CD4-positive, alpha-beta T cell treated with Interleukin-6 for 4 hours (primary cell): Measurements from ENCODE around the gene ZNF764.
"Not testable (repeated sequence)": the region's sequence is repeated elsewhere in the genome, so short reads cannot be mapped to it uniquely, and the experiment has no call there.

Experiments used
- DNase-seq: peaks from one replicate; pipeline ENCODE4 v3.0.0-alpha.2; 2020; ENCODE audit warnings: mixed read lengths

Gene ZNF764

DNA sequence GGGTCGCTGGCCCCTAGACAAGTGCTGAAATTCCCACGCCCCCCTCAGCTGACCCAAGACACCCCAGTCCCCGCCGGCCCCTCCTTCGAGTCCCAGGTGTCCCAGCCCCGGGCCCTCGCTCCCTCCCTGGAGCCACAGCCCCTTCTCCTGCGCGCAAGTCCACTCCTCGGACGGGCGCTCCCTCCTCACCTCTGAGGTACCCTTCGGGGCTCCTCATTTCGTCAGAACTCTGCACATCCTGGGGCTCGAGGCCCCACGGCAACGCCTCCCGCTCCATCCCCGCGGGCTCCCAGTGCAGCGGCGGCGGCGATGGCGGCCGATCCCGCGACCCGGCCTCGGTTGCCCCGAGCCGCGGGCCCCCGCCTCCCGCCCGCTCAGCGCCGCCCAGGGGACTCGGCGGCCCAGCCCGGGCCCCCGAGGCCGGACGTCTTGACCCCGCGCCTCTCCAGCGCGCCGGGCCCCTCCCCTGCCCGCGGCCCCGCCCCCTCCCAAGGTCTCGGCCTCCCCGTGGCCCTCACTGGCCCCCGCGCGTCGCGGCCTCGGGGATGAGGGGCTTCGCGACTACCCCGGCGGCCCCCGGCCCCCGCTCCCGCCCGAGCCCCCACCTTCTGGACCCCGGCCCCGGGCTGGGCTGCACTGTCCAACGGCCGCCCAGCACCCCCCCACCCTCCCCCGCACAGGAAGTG lies 31.9 kb downstream of the ZNF764 start, which contains the start of gene ZNF768:
ZNF768 (minus strand) TSS at position 430 of the 686 bp plus-strand sequence; CDS start at position 277, 153 bp downstream.
- DNase-seq, result peak; percentile 36

DNA sequence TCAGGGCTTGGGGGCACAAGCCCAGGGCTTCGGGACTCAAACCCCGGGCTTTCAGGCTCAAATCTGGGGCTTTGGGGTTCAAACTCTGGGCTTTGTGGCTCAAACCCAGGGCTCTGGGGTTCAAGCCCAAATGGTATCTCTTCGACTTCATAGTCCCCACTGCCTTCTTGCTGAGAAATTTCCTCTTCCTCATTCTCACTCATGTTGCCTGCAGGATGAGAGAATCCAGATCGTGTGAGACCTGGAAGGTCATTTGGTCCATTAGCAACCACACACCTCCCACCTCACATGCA lies 32.4 kb downstream of the ZNF764 start:
- no peak for DNase-seq

DNA sequence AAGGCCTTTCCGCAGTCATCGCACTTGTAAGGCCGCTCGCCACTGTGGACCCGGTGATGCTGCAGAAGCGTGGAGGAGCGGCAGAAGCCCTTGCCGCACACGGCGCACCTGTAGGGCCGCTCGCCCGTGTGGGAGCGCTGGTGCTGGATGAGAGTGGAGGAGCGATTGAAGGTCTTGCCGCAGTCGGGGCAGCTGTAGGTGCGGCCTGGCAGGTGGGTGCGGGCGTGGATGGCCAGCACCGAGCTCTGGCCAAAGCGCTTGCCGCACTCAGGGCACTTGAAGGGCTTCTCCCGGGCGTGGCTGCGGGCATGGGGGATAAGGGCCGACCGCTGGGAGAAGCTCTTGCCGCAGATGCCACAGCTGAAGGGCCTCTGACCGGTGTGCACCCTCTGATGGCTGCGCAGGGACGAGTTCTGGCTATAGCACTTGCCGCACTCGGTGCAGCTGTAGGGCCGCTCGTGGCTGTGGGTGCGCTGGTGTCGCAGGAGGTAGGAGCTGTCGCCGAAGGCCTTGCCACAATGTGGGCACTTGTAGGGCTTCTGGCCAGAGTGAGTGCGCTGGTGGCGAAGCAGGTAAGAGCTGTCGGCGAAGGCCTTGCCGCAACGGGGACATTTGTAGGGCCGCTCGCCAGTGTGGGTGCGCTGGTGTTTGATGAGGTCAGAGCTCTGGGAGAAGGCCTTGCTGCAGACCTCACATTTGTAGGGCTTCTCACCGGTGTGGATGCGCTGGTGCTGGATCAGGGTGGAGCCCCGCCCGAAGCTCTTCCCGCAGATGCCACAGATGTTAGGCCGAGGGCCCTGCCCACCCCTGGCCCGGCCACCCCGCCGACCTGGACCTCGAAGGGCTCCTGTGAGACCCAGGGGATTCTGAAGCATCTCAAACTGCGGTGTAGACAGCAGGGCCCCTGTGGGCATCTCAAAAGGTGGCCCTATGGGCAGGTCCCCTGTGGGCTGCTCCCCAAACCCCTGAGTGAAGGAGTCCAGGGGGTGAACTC lies 33.3 kb downstream of the ZNF764 start:
- DNase-seq, result no peak

GRCh38 chr16:30523768-30524574 lies 34.2 kb downstream of the ZNF764 start:
- DNase-seq, result no peak

GRCh38 chr16:30522702-30523463 lies 35.3 kb downstream of the ZNF764 start:
- DNase-seq, result not testable (repeated sequence)

GRCh38 chr16:30521873-30522641 lies 36.1 kb downstream of the ZNF764 start:
- no peak for DNase-seq

DNA sequence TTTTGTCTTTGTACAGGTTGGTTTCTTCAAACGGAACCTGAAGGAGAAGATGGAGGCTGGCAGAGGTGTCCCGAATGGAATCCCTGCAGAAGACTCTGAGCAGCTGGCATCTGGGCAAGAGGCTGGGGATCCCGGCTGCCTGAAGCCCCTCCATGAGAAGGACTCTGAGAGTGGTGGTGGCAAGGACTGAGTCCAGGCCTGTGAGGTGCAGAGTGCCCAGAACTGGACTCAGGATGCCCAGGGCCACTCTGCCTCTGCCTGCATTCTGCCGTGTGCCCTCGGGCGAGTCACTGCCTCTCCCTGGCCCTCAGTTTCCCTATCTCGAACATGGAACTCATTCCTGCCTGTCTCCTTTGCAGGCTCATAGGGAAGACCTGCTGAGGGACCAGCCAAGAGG lies 36.7 kb downstream of the ZNF764 start:
- DNase-seq, result no peak

GRCh38 chr16:30519120-30520049 lies 38.8 kb downstream of the ZNF764 start:
- DNase-seq, result no peak

DNA sequence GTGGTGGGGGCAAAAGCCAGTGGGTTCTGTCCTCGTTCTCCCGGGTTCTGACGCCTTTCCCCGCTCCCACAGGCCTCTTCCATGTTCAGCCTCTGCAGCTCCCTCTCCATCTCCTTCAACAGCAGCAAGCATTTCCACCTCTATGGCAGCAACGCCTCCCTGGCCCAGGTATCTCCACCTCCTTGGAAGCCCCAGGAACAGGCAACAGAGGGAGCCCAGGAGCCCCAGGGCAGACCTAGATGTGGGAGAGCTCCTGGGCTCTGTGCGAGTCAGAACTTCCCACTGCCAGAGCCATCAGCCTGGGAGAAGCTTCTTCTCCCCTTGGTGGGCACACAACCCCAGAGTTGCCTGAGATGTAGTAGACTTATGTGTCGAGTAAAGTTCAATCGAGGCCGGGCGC lies 39.6 kb downstream of the ZNF764 start:
- no peak for DNase-seq

DNA sequence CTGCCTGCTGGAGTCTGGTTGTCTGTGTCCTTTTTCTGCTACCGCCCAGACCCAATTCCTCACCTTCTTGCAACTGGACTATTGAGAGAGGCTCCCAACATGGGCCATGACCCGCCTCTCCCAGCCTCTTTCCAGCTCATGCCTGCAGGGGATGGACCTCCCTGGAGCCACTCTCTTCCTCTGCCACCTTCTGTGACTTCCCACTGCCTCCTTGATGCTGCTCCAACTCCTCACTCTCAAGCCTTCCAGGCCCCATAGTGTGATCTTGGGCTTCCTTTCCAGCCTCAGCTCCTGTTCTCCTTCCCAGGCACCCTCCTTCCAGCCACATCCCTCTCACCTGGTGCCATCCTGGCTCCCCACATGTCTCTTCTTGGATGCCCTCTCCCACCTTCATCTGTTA lies 42.9 kb downstream of the ZNF764 start:
- DNase-seq, result no peak

GRCh38 chr16:30511509-30511908 lies 46.7 kb downstream of the ZNF764 start:
- DNase-seq, result no peak

DNA sequence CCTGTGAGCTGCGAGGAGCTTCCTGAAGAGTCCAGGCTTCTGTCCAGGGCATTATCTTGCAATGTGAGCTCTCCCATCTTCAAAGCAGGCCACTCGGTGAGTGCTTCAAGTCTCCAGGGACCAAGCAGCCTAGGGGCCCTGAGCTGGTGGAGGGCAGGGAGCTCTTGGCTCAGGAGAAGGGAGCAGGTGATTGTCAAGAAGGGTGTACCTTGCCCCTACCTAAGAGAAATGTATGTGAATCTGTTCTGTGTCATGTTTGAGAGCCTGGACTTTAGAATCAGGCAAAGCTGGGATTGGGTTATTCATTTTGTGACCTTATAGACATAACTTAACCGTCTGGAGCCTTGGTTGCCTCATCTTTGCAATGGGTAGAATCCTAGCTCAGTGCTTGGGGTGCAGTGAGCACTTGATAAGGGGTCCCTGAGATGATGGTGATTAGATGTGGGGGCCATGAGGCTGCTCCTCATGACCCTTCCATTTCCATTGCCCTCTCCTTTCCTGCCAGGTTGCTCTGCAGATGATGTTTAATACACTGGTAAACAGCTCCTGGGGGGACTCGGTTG lies 47.7 kb downstream of the ZNF764 start:
- DNase-seq, result no peak

DNA sequence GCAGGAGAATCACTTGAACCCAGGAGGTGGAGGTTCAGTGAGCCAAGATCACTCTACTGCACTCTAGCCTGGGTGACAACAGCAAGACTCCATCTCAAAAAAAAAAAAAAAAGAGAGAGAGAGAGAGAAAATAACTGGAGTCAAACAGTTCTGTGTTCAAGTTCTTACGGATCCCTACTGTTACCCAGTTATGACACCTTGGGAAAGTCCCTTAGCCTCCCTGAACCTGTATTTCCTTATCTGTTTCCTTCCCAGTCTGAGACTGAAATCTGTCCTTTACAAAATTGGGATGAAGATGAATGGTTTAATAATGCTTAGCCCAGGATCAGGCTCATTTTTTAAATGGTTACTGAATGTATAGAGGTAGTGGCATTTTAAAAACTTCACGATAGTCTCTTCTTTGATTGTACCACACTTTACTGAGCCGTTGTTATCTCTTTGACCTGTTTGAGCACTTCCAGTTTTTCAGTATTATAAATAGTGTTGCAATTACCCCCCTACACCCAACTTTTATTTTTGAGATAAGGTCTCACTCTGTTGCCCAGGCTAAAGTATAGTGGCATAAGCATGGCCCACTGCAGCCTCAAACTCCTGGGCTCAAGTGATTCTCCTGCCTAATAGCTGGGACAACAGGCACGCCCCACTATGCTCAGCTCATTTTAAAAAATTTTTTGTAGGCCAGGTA lies 49.0 kb downstream of the ZNF764 start:
- no peak for DNase-seq
